ENCODE measurements around the gene KCTD11. TPM values are rescaled to one million over a fixed set of nuclear protein-coding genes. Genes with fewer than 3 reads are reported as not detected.

KCTD11 gene
- total and polyA plus RNA-seq, 2 of the 13 experiments (the other 11 are each of a cell fraction or from before 2014, with no cell fraction given): 1.6 to 2.6 TPM

GRCh38 chr17:7307686-7308624 is 44.0 kb upstream of the KCTD11 start (continued):
- TF ChIP-seq MXD4 (CRISPR knock-in tag; IDR thresholded peaks at IDR 0.05): peak; percentile 55; the same call in 1 of the 2 replicates
- no peak for TF ChIP-seq SMYD3 (CRISPR knock-in tag; IDR thresholded peaks at IDR 0.05)
- TF ChIP-seq, protein P1, sequence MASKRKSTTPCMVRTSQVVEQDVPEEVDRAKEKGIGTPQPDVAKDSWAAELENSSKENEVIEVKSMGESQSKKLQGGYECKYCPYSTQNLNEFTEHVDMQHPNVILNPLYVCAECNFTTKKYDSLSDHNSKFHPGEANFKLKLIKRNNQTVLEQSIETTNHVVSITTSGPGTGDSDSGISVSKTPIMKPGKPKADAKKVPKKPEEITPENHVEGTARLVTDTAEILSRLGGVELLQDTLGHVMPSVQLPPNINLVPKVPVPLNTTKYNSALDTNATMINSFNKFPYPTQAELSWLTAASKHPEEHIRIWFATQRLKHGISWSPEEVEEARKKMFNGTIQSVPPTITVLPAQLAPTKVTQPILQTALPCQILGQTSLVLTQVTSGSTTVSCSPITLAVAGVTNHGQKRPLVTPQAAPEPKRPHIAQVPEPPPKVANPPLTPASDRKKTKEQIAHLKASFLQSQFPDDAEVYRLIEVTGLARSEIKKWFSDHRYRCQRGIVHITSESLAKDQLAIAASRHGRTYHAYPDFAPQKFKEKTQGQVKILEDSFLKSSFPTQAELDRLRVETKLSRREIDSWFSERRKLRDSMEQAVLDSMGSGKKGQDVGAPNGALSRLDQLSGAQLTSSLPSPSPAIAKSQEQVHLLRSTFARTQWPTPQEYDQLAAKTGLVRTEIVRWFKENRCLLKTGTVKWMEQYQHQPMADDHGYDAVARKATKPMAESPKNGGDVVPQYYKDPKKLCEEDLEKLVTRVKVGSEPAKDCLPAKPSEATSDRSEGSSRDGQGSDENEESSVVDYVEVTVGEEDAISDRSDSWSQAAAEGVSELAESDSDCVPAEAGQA (IDR thresholded peaks at IDR 0.05; ENCODE audit: low read depth): no peak
- TF ChIP-seq, protein P1 (CRISPR knock-in tag; IDR thresholded peaks at IDR 0.05; ENCODE audit: borderline replicate concordance): peak; percentile 23; the same call in 1 of the 2 replicates
- TF ChIP-seq RBFOX2 (IDR thresholded peaks at IDR 0.05; ENCODE audit: low read depth, low read length): peak; percentile 86
- TF ChIP-seq KDM3A (CRISPR knock-in tag; IDR thresholded peaks at IDR 0.05; ENCODE audit: low read depth): no peak
- TF ChIP-seq JARID2 (CRISPR knock-in tag; IDR thresholded peaks at IDR 0.05; ENCODE audit: insufficient replicate concordance): no peak
- TF ChIP-seq HCFC1 (IDR thresholded peaks at IDR 0.05; ENCODE audit: low read depth, low read length): no peak
- no peak for TF ChIP-seq SAFB2 (CRISPR knock-in tag; IDR thresholded peaks at IDR 0.05; ENCODE audit: borderline replicate concordance, low read depth)
- TF ChIP-seq RFX1 (IDR thresholded peaks at IDR 0.05): no peak
- 0 out of 2 replicates have a peak, but pooled peaks have one; percentile 15 for TF ChIP-seq PPARG (CRISPR knock-in tag; conservative IDR thresholded peaks at IDR 0.05)
- TF ChIP-seq ZNF546 (CRISPR knock-in tag; conservative IDR thresholded peaks at IDR 0.05): 0 out of 2 replicates have a peak, but pooled peaks have one; percentile 61
- TF ChIP-seq ZNF737 (CRISPR knock-in tag; IDR thresholded peaks at IDR 0.05; ENCODE audit: borderline replicate concordance): no peak
- no peak for TF ChIP-seq HOXA3 (CRISPR knock-in tag; IDR thresholded peaks at IDR 0.05)
- peak; percentile 26; the same call in 1 of the 2 replicates for TF ChIP-seq EEA1 (CRISPR knock-in tag; IDR thresholded peaks at IDR 0.05; ENCODE audit: borderline replicate concordance)
- TF ChIP-seq JUN (CRISPR knock-in tag; IDR thresholded peaks at IDR 0.05): no peak
- 0 out of 2 replicates have a peak, but pooled peaks have one; percentile 53 for TF ChIP-seq ZSCAN29 (CRISPR knock-in tag; conservative IDR thresholded peaks at IDR 0.05)
- TF ChIP-seq KDM5B (CRISPR knock-in tag; IDR thresholded peaks at IDR 0.05; ENCODE audit: borderline replicate concordance): 0 out of 2 replicates have a peak, but pooled peaks have one; percentile 31
- no peak for TF ChIP-seq ZSCAN12 (CRISPR knock-in tag; IDR thresholded peaks at IDR 0.05)
- TF ChIP-seq DMAP1 (CRISPR knock-in tag; IDR thresholded peaks at IDR 0.05): peak; percentile 96
- TF ChIP-seq BCL3 (CRISPR knock-in tag; IDR thresholded peaks at IDR 0.05): no peak; the same call in 1 of the 2 replicates
- peak; percentile 81 for TF ChIP-seq ETV5 (CRISPR knock-in tag; IDR thresholded peaks at IDR 0.05; ENCODE audit: borderline replicate concordance)
- TF ChIP-seq SALL2 (CRISPR knock-in tag; IDR thresholded peaks at IDR 0.05): peak; percentile 28; the same call in 1 of the 2 replicates
- no peak for TF ChIP-seq LCORL (IDR thresholded peaks at IDR 0.05)
- TF ChIP-seq LCORL (CRISPR knock-in tag; IDR thresholded peaks at IDR 0.05): no peak
